Central memory CD4-positive, alpha-beta T cell (primary cell): ENCODE data around the gene JMJD7.

Experiments
- DNase-seq: peaks from one replicate; pipeline ENCODE4 v3.0.0; 2022

The JMJD7 gene

DNA sequence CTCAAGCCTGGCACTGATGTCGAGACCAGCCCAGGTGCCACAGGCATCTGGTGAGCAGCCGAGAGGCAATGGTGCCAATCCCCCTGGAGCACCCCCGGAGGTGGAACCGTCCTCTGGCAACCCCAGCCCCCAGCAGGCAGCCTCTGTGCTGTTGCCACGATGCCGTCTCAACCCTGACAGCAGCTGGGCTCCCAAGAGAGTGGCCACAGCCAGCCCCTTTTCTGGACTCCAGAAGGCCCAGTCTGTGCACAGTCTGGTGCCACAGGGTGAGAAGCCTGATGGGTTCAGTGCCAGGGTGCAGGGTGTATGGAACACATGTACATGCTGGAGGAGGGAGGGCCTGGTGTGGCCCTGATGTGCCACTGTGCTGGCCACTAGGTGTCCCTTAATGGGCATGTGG is 4.9 kb upstream of the JMJD7 start:
- DNase-seq = no peak

GRCh38 chr15:41823502-41823901 is 4.4 kb upstream of the JMJD7 start:
- no peak for DNase-seq

DNA sequence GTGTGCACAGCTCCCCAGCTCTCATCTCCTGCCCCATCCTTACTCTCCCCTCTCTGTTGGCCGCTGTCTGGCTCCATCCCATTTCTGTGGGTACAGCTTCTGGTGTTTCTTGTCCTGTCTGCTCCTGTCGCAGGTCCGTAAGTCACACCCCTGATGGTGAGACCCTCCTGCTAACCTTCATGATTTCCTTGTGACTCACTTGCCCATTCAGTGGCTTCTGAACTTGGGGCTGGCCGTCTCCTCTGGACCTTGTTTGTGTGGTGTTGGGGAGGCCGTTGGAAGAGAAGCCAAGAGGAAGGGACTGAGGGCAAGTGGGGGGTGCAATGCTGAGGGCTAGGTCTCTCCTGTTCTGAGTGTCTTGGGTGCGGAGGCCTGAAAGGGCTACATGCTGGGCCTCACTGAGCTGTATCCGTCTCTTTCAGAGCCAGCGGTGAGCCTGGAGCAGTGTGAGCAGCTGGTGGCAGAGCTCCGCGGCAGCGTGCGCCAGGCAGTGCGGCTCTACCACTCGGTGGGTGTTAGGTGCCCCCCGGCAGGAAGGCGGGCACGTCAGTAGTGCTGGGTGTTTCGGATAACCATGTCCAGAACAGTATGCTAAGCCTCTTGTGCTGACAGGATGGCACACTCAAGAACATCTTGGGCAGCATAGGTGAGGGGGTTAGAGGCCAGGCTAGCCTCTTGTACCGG is 3.7 kb upstream of the JMJD7 start:
- no peak for DNase-seq

DNA sequence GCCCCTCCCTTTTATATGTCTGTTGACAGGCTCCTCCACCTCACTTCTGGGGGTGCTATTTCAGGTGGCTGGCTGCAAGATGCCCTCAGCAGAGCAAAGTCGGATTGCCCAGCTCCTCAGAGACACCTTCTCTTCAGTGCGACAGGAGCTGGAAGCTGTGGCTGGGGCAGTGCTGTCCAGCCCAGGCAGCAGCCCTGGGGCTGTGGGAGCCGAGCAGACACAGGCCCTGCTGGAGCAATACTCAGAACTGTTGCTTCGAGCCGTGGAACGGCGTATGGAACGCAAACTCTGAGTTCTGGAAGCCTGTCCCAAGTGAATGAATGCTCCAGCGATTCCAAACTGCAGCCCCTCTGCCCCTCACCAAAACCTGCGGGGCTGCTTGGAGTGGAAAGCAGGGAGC is 2.7 kb upstream of the JMJD7 start:
- DNase-seq = no peak

DNA sequence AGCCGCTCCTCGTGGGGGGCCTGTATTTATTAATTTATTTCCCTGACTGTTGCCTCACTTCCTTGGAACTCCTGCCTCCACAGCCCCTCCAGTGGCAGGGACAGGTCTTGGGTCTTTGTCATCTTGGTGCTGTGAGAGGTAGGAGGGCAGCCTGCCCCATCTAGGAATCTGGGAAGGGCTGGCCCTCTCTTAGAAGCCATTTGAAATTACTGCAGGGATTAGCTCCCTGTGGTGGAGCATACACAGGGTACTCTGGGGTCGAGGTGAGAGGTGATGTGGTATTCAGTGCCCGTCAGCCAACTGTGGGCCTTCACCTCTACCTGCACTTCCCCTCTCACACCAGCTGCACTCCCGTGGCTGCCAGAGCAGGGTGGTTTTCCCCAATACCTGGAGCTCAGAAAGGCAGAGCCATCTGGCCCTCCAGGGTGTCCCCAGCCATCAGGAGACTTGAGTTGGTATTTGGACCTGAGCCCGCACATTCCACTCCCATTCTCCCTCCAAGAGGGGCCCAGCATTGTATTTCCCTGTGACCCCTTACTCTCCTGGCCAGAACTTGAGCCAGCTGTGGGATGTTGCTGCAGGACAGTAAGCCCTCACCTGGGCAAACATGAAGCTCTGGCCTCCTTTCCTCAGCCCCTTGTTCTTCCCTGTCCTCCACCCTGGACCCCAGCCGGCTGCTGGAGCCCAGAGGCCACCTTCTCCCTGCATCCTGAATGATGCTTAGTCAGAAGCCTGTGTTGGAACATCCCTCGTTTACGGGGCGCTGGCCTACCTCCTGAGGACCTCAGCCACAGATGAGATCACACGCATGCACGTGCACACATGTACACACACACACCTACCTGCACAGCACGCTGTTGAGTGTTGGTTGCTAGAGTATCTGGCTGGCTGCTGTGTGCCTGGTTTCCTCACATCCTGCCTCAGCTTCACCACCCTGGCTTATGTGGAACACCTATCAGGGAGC is 2.0 kb upstream of the JMJD7 start:
- DNase-seq = no peak

DNA sequence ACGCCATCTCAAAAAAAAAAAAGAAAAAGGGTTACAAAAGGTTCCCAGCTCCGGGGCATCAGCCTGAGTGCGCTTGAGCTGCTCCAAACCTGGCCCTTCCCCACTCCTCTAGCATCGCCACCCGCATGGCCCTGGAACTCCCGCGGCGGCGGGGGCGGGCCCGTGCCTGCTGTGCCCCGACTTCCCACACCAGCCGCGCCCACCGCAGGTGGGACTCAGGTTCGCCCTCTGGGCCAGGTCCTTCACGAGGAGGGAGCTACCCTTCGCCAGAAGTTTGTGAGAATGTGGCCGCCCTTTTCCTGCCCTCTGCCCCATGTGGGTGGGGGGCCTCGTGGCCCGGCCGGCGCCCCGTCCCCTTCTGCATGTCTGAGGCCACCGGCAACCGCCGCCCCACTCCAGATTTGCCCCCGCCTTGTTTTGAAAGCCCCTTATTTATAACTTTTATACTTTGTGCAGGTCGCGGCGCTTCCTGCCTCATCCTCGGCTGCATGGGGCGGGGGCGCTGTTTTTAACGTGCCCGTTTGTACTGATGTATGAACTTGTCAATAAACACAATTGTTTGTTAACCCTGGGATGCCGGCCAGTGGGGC is 507 bp upstream of the JMJD7 start:
- peak; percentile 12 for DNase-seq

DNA sequence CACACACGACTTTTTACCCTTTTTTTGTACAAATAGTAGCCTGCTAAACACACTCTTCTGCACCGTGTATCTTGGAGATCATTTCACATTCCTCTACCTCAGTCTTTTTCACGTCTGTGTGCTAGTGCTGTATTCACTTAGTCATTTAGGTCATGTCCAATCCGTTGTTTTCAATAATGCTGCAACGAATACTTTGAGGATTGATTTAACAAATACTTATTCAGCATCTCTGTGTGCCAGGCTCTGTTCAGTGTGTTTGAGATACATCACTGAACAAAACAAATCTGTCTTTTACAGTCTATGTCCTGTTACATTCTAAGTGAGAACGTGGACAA is 882 bp downstream of the JMJD7 start:
- no peak for DNase-seq

DNA sequence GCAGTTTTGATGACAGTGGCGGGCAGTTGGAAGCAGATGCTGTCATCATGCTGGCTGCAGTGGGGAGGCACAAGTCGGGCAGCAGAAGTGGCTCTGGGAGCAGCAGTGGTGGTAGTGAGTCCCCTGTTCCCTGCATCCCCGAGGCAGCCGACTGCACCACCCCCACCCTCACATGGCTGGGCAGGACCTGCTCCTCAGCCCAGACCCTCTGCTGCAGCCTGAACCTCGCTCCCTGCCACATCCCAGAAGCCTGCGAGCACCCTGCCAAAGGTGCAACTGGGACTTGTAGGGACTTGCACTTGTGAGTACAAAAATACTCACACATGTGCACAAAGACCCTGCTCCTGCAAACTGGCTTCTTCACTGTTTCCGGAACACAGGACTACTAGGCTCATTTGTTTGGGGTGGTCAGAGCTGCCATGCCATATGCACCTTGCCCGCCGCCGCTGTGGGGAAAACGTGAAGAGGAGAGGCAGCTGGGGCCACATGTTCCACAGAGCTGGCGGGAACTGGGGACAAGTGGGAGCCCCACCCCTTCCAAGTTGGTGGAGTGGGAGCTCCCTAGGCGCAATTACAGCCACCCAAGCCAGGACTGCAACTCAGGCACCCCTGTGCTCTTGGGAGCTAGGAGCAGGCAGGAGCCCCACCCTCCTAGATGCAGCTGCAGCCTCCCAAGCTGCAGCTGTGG is 2.2 kb downstream of the JMJD7 start:
- no peak for DNase-seq

DNA sequence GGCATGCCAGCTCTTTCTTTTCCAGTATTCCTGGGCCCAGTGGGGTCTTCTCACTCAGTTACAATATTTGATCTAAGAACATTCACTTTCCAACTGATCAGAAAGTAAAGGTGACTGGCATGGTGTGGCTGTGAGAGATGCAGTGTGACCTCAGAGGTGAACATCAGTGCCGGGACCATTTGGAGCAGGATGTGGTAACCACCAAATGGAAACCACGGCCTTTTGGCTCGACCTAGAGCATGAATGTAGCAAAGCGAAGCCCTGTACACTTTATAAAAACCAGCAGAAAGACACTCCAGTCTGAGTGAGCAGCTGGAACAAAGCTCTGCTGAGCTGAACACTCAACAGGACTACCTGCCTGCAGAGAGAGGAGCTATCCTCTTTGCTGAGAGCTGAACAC is 3.4 kb downstream of the JMJD7 start:
- DNase-seq = peak; percentile 59

GRCh38 chr15:41832208-41832607 is 4.3 kb downstream of the JMJD7 start:
- no peak for DNase-seq

GRCh38 chr15:41832875-41833274 is 5.0 kb downstream of the JMJD7 start:
- no peak for DNase-seq

GRCh38 chr15:41834096-41834495 is 6.2 kb downstream of the JMJD7 start:
- no peak for DNase-seq

DNA sequence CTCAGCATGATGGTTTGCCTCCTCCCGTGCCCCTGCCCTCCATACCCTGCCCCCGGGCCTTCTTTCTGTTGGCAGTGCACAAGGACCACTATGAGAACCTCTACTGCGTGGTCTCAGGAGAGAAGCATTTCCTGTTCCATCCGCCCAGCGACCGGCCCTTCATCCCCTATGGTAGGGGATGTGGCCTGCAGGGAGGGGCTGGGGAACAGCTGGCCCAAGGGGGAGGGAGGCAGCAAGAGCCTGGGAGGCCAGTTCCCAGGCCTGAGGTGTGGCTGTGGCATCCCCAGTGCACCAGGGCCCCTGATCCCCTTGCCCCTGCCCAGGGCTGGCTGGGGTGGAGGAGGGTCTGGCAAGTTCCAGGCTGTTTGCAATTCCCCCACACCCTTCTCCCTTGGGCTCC is 8.2 kb downstream of the JMJD7 start:
- DNase-seq = no peak

GRCh38 chr15:41836713-41837454 is 9.0 kb downstream of the JMJD7 start:
- no peak for DNase-seq

DNA sequence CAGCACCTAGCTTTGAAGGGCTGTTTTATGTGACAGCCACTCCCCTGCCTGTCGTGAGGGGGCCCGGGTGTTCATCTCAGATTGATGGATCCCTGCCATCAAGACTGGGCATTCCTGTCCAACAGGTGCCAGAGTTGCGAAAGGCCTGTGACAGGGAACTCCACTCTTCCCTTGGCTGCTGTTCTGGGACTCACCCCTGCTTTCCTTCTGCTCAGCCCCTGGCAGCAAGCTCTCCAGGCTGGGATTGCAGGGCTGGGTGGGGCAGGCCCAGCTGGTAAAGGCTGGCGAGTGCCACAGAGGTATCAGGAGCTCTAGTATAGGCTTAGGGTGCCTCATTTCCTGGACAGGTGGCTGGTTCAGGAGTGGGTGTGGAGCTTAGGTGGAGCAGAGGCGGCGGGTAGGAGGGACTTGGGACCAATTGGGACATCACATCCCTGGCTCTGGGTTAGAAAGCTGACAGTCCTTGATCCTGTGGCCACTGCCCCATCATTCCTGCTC is 10.6 kb downstream of the JMJD7 start, which contains the start of gene PLA2G4B:
TSS of gene PLA2G4B (plus strand) at position 448 of the 498 bp plus-strand sequence. CDS start 67 bp downstream, outside the sequence.
- no peak for DNase-seq

- no peak for DNase-seq
Observed at GRCh38 chr15:41839781-41840491, 12.0 kb downstream of the JMJD7 start.

- DNase-seq = no peak
Observed at GRCh38 chr15:41840673-41841072, 12.8 kb downstream of the JMJD7 start.

GRCh38 chr15:41841131-41841530 is 13.2 kb downstream of the JMJD7 start:
- DNase-seq = no peak

DNA sequence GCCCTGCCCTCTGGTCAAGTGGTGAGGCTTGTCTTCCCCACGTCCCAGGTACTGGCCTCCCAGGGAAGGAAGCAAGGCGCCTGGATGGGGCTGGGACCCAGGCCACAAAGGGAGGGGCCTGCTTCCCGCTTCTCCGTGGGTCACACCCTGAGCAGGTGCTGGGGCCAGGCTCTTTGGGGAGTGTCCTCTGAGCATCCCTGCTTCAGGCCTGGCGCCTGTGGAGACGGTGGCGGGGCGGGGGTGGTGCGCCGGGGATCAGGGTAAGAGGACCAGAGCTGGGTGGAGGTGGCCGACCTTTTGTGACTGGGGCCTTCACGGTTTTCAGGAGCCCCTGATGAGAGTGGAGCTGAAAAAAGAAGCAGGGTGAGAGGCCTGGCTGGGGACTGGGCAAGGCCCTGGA is 14.3 kb downstream of the JMJD7 start:
- no peak for DNase-seq

- DNase-seq = no peak
Observed at GRCh38 chr15:41843571-41843970, 15.7 kb downstream of the JMJD7 start.

DNA sequence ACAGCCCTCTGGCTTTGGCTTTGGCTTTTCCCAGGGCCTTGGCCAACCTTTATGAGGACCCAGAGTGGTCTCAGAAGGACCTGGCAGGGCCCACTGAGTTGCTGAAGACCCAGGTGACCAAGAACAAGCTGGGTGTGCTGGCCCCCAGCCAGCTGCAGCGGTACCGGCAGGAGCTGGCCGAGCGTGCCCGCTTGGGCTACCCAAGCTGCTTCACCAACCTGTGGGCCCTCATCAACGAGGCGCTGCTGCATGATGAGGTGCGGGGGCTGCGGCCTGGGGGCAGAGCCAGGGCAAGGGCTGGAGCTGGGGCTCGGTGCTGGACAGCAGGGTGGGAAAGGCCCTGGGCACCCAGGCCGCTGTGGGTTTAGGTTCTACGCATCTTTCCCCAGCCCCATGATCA is 16.9 kb downstream of the JMJD7 start:
- DNase-seq = no peak

DNA sequence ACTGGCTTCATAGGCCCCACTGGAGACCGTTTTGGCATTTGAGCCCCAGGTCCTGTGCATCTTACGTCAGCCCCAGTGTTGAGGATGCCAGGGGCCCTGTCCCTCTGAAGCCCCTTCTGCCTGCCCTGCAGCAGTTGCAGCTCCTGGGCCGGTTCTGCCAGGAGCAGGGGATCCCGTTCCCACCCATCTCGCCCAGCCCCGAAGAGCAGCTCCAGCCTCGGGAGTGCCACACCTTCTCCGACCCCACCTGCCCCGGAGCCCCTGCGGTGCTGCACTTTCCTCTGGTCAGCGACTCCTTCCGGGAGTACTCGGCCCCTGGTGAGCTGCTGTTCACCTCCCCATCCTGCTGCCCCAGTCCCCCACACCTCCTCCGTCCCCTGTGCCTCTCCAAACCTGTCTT is 19.3 kb downstream of the JMJD7 start:
- DNase-seq = no peak
